OCI-LY3 (cell line): ENCODE measurements around the gene NUDCD3.

ENCODE experiments used
- EZH2phosphoT487 ChIP-seq: fragments of 200-600 bp; shearing (Covaris generic); IDR thresholded peaks from 2 replicates; pipeline ENCODE4 v1.6.1; 2018; ENCODE audit warnings: antibody characterized with exemption, mixed run types, low read depth
- TF ChIP-seq, protein P1 (sequence below): fragments of 200-600, 300-600 bp; sonication (generic); IDR thresholded peaks from 2 replicates; pipeline ENCODE4 v1.5.1; 2014; ENCODE audit warnings: antibody characterized with exemption, low read length, low read depth

DNA sequence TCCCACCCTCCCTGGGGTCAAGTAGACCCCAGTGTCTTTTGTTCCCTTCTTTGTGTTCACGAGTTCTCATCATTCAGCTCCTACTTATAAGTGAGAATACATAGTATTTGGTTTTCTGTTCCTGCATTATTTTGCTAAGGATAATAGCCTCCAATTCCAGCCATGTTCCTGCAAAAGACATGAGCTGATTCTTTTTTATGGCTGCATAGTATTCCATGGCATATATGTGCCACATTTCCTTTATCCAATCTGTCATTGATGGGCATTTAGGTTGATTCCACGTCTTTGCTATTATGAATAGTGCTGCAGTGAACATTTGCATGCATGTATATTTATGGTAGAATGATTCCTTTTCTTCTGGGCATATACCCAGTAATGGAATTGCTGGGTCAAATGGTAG, 136.8 kb downstream of the NUDCD3 start:
- TF ChIP-seq, protein P1, sequence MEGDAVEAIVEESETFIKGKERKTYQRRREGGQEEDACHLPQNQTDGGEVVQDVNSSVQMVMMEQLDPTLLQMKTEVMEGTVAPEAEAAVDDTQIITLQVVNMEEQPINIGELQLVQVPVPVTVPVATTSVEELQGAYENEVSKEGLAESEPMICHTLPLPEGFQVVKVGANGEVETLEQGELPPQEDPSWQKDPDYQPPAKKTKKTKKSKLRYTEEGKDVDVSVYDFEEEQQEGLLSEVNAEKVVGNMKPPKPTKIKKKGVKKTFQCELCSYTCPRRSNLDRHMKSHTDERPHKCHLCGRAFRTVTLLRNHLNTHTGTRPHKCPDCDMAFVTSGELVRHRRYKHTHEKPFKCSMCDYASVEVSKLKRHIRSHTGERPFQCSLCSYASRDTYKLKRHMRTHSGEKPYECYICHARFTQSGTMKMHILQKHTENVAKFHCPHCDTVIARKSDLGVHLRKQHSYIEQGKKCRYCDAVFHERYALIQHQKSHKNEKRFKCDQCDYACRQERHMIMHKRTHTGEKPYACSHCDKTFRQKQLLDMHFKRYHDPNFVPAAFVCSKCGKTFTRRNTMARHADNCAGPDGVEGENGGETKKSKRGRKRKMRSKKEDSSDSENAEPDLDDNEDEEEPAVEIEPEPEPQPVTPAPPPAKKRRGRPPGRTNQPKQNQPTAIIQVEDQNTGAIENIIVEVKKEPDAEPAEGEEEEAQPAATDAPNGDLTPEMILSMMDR: no peak
- no peak for TF ChIP-seq EZH2phosphoT487
